Natural killer cell (primary cell): ENCODE measurements around the gene MEIOSIN. TPM values are rescaled to one million over a fixed set of nuclear protein-coding genes. Genes with fewer than 3 reads are reported as not detected.

ENCODE experiments used
- ATAC-seq, 3 donors: fragments of 150-1000 bp in 2 of 3; fragments of 200-7000 bp in 1 of 3; cut with Tn5 transposase; 1 replicate in 1 of 3; 2 replicates in 2 of 3; pipeline ENCODE4 v1.10.0; 2021; ENCODE audit warnings: mild to moderate bottlenecking in 2 of 3, moderate library complexity in 2 of 3
- DNase-seq, 2 donors: peaks; one replicate each; pipeline versions ENCODE4 v3.0.0 to v3.0.0-alpha.2; 2013 to 2021; ENCODE audit warnings: mixed read lengths in 1 of 2
- H3K27ac ChIP-seq: one replicate; pipeline ENCODE4 v1.5.1; 2013; ENCODE audit warnings: mild to moderate bottlenecking, low read length
- H3K27me3 ChIP-seq: one replicate; pipeline ENCODE4 v1.6.1; 2013; ENCODE audit warnings: low read length; ENCODE audit not compliant: control insufficient read depth, insufficient read depth
- H3K36me3 ChIP-seq: one replicate; pipeline ENCODE4 v1.6.1; 2013; ENCODE audit warnings: low read length; ENCODE audit not compliant: control insufficient read depth, insufficient read depth
- H3K4me1 ChIP-seq: one replicate; pipeline ENCODE4 v1.6.1; 2013; ENCODE audit warnings: low read length; ENCODE audit not compliant: control insufficient read depth, insufficient read depth
- H3K4me3 ChIP-seq: one replicate; pipeline ENCODE4 v1.5.1; 2013; ENCODE audit warnings: low read length
- H3K9me3 ChIP-seq: one replicate; pipeline ENCODE4 v1.6.1; 2013; ENCODE audit warnings: low read length; ENCODE audit not compliant: control insufficient read depth, insufficient read depth
- H3K27ac Mint-ChIP-seq, 2 donors: one replicate each; pipeline ENCODE4 v1.8.0; 2022; ENCODE audit warnings: mild to moderate bottlenecking in 2 of 2, mixed read lengths in 2 of 2, moderate library complexity in 1 of 2
- H3K27me3 Mint-ChIP-seq, 2 donors: one replicate each; pipeline ENCODE4 v1.8.0; 2022; ENCODE audit warnings: low read depth in 2 of 2, mixed read lengths in 2 of 2
- H3K36me3 Mint-ChIP-seq: one replicate; pipeline ENCODE4 v1.8.0; 2022; ENCODE audit warnings: mixed read lengths
- H3K4me1 Mint-ChIP-seq, 2 donors: one replicate each; pipeline ENCODE4 v1.8.0; 2022; ENCODE audit warnings: mixed read lengths in 2 of 2
- H3K4me3 Mint-ChIP-seq: one replicate; pipeline ENCODE4 v1.8.0; 2022; ENCODE audit warnings: mild to moderate bottlenecking, moderate library complexity, mixed read lengths
- H3K9me3 Mint-ChIP-seq, 2 donors: one replicate each; pipeline ENCODE4 v1.8.0; 2022; ENCODE audit warnings: mixed read lengths in 2 of 2
- WGBS: methylation state at CpG from one replicate; pipeline ENCODE4 v1.1.7; 2013; ENCODE audit warnings: missing lambda C conversion rate; ENCODE audit not compliant: insufficient coverage; 5-methylcytosine and 5-hydroxymethylcytosine counted together
- intact Hi-C: fragments of 100-400 bp; cut with micrococcal nuclease; formaldehyde crosslinking; loops from one replicate; pipeline ENCODE4 v1.14.2; 2022
- total RNA-seq, 4 donors: library from RNA; stranded (reverse); fragments of 120-200 nt in 1 of 4; gene quantifications; one replicate each; pipeline versions ENCODE4 v1.2.3 to v1.2.4, GENCODE V29; 2013 to 2022
- TF ChIP-seq, protein P1 (sequence below): fragments of 200-600 bp; IDR thresholded peaks from one replicate; pipeline ENCODE4 v1.8.0; 2022; ENCODE audit warnings: antibody characterized with exemption

Gene MEIOSIN
- total RNA-seq, 3 donors from 2014 or later (not counting 1 experiment from before 2014, with no cell fraction given), result not detected

- Histone ChIP-seq H3K9me3 (no peaks in the 10 kb centered on the region), H3K4me3 (no peak overlapping the region), H3K27me3 (peaks cover 18% of the 10 kb centered on the region), H3K27ac (no peak overlapping the region), H3K4me1 (peaks cover 23% of the 10 kb centered on the region), H3K36me3 (no peaks in the 10 kb centered on the region)
- H3K9me3 Mint-ChIP-seq, result no peaks in the 10 kb centered on the region
- ATAC-seq, result no peak
- H3K4me3 Mint-ChIP-seq, result no peak overlapping the region
- peaks cover 21 to 28% of the 10 kb centered on the region in 2 donors for H3K4me1 Mint-ChIP-seq
- peaks cover 9 to 12% of the 10 kb centered on the region in 2 donors for H3K27me3 Mint-ChIP-seq
- 96% methylated on average over 28 of the region's 28 CpGs for WGBS
- no peak for DNase-seq
- intact Hi-C loops, result loop anchor here (10.0 kb wide), 2 partner anchors 87 to 237 kb away; partner anchors contain the start of genes FOXA3 and SYMPK
- H3K27ac Mint-ChIP-seq, result no peak overlapping the region
- H3K36me3 Mint-ChIP-seq, result no peaks in the 10 kb centered on the region
- TF ChIP-seq, protein P1, sequence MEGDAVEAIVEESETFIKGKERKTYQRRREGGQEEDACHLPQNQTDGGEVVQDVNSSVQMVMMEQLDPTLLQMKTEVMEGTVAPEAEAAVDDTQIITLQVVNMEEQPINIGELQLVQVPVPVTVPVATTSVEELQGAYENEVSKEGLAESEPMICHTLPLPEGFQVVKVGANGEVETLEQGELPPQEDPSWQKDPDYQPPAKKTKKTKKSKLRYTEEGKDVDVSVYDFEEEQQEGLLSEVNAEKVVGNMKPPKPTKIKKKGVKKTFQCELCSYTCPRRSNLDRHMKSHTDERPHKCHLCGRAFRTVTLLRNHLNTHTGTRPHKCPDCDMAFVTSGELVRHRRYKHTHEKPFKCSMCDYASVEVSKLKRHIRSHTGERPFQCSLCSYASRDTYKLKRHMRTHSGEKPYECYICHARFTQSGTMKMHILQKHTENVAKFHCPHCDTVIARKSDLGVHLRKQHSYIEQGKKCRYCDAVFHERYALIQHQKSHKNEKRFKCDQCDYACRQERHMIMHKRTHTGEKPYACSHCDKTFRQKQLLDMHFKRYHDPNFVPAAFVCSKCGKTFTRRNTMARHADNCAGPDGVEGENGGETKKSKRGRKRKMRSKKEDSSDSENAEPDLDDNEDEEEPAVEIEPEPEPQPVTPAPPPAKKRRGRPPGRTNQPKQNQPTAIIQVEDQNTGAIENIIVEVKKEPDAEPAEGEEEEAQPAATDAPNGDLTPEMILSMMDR, result no peak
Measured at GRCh38 chr19:45778010-45778661, 44.9 kb downstream of the MEIOSIN start.

DNA sequence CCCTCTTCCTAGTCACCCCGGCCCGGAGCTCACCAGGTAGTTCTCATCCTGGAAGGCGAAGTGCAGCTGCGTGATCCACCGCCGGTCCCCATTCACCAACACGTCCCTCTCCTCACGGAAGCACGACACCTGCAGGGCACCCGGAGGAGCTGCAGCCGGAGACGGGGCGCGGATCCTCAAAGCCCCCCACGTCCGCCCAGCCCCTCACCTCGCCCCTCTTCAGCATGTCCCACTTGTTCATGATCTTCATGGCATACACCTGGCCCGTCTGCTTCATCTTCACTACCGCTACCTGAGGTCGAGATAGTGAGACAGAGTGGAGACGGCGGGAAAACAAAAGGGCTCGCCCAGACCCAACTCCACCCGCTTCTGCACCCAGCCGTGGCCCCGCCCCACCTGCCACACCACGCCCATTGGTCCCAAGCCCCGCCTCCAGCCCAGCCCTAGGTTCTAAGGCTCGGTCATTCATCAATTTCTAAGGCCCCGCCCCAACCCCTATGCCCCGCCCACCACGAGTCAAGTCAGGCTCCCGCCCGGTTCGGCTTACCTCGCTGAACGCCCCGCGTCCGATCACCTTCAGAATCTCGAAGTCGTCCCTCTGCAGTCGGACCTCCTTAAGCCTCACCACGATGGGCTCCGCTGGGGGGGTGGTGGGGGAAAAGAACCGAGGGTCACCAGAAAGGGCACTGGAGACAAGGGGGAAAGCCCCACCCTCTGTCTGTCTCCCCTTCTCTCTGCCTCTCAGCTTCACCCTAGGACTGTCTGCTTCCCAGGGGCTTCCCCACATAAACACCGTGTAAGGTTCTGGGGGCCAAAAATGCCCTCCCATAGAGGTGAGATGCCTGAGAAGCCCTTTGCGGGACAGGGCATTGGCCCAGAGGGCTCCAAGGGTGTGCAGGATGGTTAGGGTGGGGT is 46.2 kb downstream of the MEIOSIN start:
- TF ChIP-seq, protein P1, result peak; percentile 66
- peaks cover 23% of the 10 kb centered on the region for H3K4me1 ChIP-seq
- Mint-ChIP-seq H3K36me3 (no peaks in the 10 kb centered on the region), H3K4me3 (peak overlapping the region; percentile 78), H3K27me3 (peaks cover 9 to 12% of the 10 kb centered on the region in 2 donors), H3K4me1 (peaks cover 21 to 34% of the 10 kb centered on the region in 2 donors), H3K9me3 (no peaks in the 10 kb centered on the region), H3K27ac (peak overlapping the region in 1 of 2 donors; percentile 90)
- no peaks in the 10 kb centered on the region for H3K36me3 ChIP-seq
- 3% methylated on average over 47 of the region's 48 CpGs for WGBS
- ATAC-seq (peak; percentile 95 to 97 (median 96)), DNase-seq (peak; percentile 83 to 85)
- H3K27me3 ChIP-seq, result peaks cover 18% of the 10 kb centered on the region
- no peaks in the 10 kb centered on the region for H3K9me3 ChIP-seq
- no peak overlapping the region for H3K27ac ChIP-seq
- H3K4me3 ChIP-seq, result peak overlapping the region; percentile 9
- intact Hi-C loops, result loop anchor here (1.0 to 10.0 kb wide), 3 partner anchors 9 to 235 kb away; partner anchors contain the start of genes FOXA3 and SYMPK

DNA sequence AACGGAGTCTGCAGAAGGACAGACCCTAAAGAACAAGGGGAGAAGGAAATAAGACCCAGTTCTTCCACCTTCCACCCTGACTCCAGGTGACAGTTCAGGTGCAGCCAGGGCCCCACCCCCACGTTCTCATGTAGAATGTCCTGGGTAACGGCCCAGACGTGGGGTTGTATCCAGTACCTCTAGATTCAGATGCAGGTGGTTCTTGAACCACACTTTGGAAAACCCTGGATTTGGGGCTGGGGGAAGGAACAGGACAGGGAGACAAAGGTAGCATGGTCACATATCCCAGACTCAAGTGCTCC is 46.9 kb downstream of the MEIOSIN start:
- H3K27me3 ChIP-seq, result peaks cover 18% of the 10 kb centered on the region
- H3K27me3 Mint-ChIP-seq, result peaks cover 9 to 12% of the 10 kb centered on the region in 2 donors
- peak overlapping the region in 1 of 2 donors; percentile 90 for H3K27ac Mint-ChIP-seq
- ATAC-seq, result no peak
- H3K4me1 ChIP-seq, result peaks cover 23% of the 10 kb centered on the region
- 34% methylated on average over 4 of the region's 4 CpGs for WGBS
- H3K27ac ChIP-seq, result no peak overlapping the region
- no peaks in the 10 kb centered on the region for H3K36me3 Mint-ChIP-seq
- DNase-seq, result no peak
- no peak overlapping the region for H3K4me3 Mint-ChIP-seq
- TF ChIP-seq, protein P1, result no peak
- H3K9me3 ChIP-seq, result no peaks in the 10 kb centered on the region
- H3K4me3 ChIP-seq, result no peak overlapping the region
- peaks cover 21 to 34% of the 10 kb centered on the region in 2 donors for H3K4me1 Mint-ChIP-seq
- H3K9me3 Mint-ChIP-seq, result no peaks in the 10 kb centered on the region
- intact Hi-C loops, result no loop called here
- H3K36me3 ChIP-seq, result no peaks in the 10 kb centered on the region
